NCI-H2029 treated with DMSO at 0.1 percent for 48 hours (cell line): Measurements from ENCODE around the gene HYCC2.
"Not testable (repeated sequence)": the region's sequence is repeated elsewhere in the genome, so short reads cannot be mapped to it uniquely, and the experiment has no call there.

Source experiments
- DNase-seq: peaks from one replicate; lab custom pipeline; 2025; lab: John Stamatoyannopoulos, UW

Gene HYCC2

GRCh38 chr2:201072201-201072530, 695 bp upstream of the HYCC2 start:
- DNase-seq: no peak

GRCh38 chr2:201070948-201071478, 458 bp downstream of the HYCC2 start:
- DNase-seq: peak; percentile 5

- no peak for DNase-seq
Observed at GRCh38 chr2:201064797-201065329, 6.6 kb downstream of the HYCC2 start.

GRCh38 chr2:201063516-201063915, 8.0 kb downstream of the HYCC2 start:
- not testable (repeated sequence) for DNase-seq

GRCh38 chr2:201059961-201060755, 11.3 kb downstream of the HYCC2 start:
- DNase-seq: no peak

GRCh38 chr2:201058914-201059313, 12.6 kb downstream of the HYCC2 start:
- DNase-seq: no peak

GRCh38 chr2:201057715-201058248, 13.7 kb downstream of the HYCC2 start:
- DNase-seq: no peak

GRCh38 chr2:201057087-201057521, 14.4 kb downstream of the HYCC2 start:
- no peak for DNase-seq

GRCh38 chr2:201049455-201049854, 22.0 kb downstream of the HYCC2 start:
- no peak for DNase-seq

- DNase-seq: no peak
Observed at GRCh38 chr2:201046881-201047280, 24.6 kb downstream of the HYCC2 start.

- not testable (repeated sequence) for DNase-seq
Observed at GRCh38 chr2:201043050-201043449, 28.4 kb downstream of the HYCC2 start.

GRCh38 chr2:201042451-201042850, 29.0 kb downstream of the HYCC2 start:
- not testable (repeated sequence) for DNase-seq

- DNase-seq: no peak
Observed at GRCh38 chr2:201040867-201041628, 30.4 kb downstream of the HYCC2 start.

- DNase-seq: no peak
Observed at GRCh38 chr2:201038855-201039254, 32.6 kb downstream of the HYCC2 start.

- not testable (repeated sequence) for DNase-seq
Observed at GRCh38 chr2:201038361-201038760, 33.1 kb downstream of the HYCC2 start.

- not testable (repeated sequence) for DNase-seq
Observed at GRCh38 chr2:201034355-201034754, 37.1 kb downstream of the HYCC2 start.

GRCh38 chr2:201024518-201024917, 47.0 kb downstream of the HYCC2 start:
- DNase-seq: no peak

GRCh38 chr2:201021914-201022313, 49.6 kb downstream of the HYCC2 start:
- no peak for DNase-seq
